Measurements from ENCODE around the gene GALNT17. TPM values are rescaled to one million over a fixed set of nuclear protein-coding genes. Genes with fewer than 3 reads are reported as not detected.

The GALNT17 gene
- total RNA-seq, 1 donor, result 0.36 TPM

DNA sequence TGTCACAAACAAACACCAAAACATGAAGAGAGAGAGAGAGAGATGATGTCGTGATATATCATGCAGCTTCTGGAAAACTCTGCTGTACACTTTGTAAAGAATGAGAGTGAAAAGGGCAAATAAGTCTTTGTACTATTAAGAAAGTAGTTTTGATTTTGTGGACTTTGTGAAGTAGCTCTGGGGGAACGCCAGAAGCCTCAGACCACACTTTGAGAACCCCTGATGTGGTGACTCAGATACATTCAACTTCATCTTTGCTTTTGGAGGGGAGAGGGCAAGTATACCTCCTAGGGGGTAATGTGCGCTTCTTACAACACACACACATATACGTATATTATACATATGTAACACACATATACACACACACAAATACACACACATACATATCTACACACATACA, 84.3 kb downstream of the GALNT17 start:
- TF ChIP-seq, protein P1, sequence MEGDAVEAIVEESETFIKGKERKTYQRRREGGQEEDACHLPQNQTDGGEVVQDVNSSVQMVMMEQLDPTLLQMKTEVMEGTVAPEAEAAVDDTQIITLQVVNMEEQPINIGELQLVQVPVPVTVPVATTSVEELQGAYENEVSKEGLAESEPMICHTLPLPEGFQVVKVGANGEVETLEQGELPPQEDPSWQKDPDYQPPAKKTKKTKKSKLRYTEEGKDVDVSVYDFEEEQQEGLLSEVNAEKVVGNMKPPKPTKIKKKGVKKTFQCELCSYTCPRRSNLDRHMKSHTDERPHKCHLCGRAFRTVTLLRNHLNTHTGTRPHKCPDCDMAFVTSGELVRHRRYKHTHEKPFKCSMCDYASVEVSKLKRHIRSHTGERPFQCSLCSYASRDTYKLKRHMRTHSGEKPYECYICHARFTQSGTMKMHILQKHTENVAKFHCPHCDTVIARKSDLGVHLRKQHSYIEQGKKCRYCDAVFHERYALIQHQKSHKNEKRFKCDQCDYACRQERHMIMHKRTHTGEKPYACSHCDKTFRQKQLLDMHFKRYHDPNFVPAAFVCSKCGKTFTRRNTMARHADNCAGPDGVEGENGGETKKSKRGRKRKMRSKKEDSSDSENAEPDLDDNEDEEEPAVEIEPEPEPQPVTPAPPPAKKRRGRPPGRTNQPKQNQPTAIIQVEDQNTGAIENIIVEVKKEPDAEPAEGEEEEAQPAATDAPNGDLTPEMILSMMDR (IDR thresholded peaks at IDR 0.05; ENCODE audit: extremely low read depth, low read depth, low read length), result no peak
- Histone ChIP-seq H3K4me3 (ENCODE audit: insufficient read depth, low read length) (no peak overlapping the region), H4K20me1 (ENCODE audit: insufficient read depth, low read length) (no peaks in the 10 kb centered on the region), H3K4me1 (ENCODE audit: insufficient read depth, low read length) (no peaks in the 10 kb centered on the region), H3K79me2 (ENCODE audit: insufficient read depth, low read length) (no peaks in the 10 kb centered on the region), H3K27me3 (ENCODE audit: insufficient read depth, low read length) (no peaks in the 10 kb centered on the region), H3K27ac (ENCODE audit: low read depth, low read length) (no peak overlapping the region), H3K4me2 (ENCODE audit: insufficient read depth, low read length) (no peak overlapping the region), H3K36me3 (ENCODE audit: insufficient read depth, low read length) (no peaks in the 10 kb centered on the region), H2AFZ (ENCODE audit: low read length) (no peak overlapping the region), H3K9me3 (ENCODE audit: low read depth, low read length) (no peaks in the 10 kb centered on the region)
- no peak for DNase-seq (ENCODE audit: insufficient read length, low spot score, missing footprints)

DNA sequence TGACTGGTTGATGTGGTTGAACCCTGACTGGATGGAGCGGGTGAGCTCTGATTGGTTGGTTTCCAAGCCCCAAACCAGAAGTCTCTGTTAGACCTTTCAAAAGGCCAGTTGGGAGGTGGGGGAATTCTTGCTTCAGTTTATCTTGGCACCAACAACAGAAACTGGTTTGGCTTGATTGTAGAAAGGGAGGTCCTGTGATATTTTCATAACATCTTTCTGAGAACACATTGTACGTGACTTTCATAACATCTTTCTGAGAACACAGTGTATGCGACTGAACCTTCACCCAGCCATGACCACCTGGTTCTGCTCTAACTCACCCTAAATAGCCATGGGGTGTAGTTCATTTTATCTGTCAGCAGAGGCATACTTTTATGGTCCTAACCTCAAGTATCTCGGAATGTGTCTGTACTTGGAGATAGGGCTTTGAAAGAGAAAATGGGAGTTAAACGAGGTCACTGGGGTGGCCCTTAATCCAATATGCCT, 88.3 kb downstream of the GALNT17 start:
- Histone ChIP-seq H3K79me2 (ENCODE audit: insufficient read depth, low read length) (no peaks in the 10 kb centered on the region), H3K27me3 (ENCODE audit: insufficient read depth, low read length) (no peaks in the 10 kb centered on the region), H3K4me1 (ENCODE audit: insufficient read depth, low read length) (no peaks in the 10 kb centered on the region), H3K36me3 (ENCODE audit: insufficient read depth, low read length) (no peaks in the 10 kb centered on the region), H3K9me3 (ENCODE audit: low read depth, low read length) (no peaks in the 10 kb centered on the region), H3K4me2 (ENCODE audit: insufficient read depth, low read length) (no peak overlapping the region), H3K4me3 (ENCODE audit: insufficient read depth, low read length) (no peak overlapping the region), H4K20me1 (ENCODE audit: insufficient read depth, low read length) (no peaks in the 10 kb centered on the region), H3K27ac (ENCODE audit: low read depth, low read length) (no peak overlapping the region), H2AFZ (ENCODE audit: low read length) (no peak overlapping the region)
- TF ChIP-seq, protein P1 (IDR thresholded peaks at IDR 0.05; ENCODE audit: extremely low read depth, low read depth, low read length), result no peak
- no peak for DNase-seq (ENCODE audit: insufficient read length, low spot score, missing footprints)

DNA sequence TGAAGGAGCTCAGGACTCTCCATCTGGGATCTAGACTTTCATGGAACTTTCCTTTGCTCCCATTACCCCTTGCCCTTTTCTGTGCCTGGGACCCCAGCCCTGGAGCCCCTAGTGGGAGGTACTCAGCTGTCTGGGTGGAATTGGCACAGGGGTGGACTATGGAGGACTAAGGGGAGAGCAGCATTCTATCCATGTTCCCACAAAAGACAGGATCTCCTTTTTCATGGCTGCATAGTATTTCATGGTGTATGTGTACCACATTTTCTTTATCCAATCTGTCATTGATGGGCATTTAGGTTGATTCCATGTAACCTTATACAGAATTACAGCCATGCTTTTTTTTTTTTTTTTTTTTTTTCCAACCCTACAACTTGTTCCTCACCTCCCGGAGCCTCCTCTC, 89.1 kb downstream of the GALNT17 start:
- Histone ChIP-seq H3K27me3 (ENCODE audit: insufficient read depth, low read length) (no peaks in the 10 kb centered on the region), H3K4me2 (ENCODE audit: insufficient read depth, low read length) (no peak overlapping the region), H3K27ac (ENCODE audit: low read depth, low read length) (no peak overlapping the region), H3K4me1 (ENCODE audit: insufficient read depth, low read length) (no peaks in the 10 kb centered on the region), H2AFZ (ENCODE audit: low read length) (no peak overlapping the region), H3K4me3 (ENCODE audit: insufficient read depth, low read length) (no peak overlapping the region), H4K20me1 (ENCODE audit: insufficient read depth, low read length) (no peaks in the 10 kb centered on the region), H3K9me3 (ENCODE audit: low read depth, low read length) (no peaks in the 10 kb centered on the region), H3K36me3 (ENCODE audit: insufficient read depth, low read length) (no peaks in the 10 kb centered on the region), H3K79me2 (ENCODE audit: insufficient read depth, low read length) (no peaks in the 10 kb centered on the region)
- no peak for DNase-seq (ENCODE audit: insufficient read length, low spot score, missing footprints)
- TF ChIP-seq, protein P1 (IDR thresholded peaks at IDR 0.05; ENCODE audit: extremely low read depth, low read depth, low read length), result no peak

DNA sequence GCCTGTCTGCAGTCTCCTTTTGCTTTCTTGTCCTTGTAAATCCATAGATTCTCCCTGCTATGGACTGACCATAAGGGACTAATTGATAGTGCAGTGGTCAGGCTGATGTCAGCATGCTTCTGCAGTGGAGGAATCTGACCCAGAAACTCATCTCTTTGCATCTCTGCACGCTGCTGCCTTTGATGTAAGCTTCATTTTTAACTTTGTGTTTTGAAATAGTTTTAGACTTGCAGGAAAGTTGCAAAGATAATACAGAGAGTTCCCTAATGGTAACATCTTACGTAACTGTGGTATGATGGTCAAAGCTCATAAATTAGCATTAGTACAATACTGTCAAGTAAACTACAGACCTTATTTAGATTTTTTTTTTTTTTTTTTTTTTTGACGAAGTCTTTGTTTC, 89.6 kb downstream of the GALNT17 start:
- Histone ChIP-seq H3K27ac (ENCODE audit: low read depth, low read length) (no peak overlapping the region), H2AFZ (ENCODE audit: low read length) (no peak overlapping the region), H4K20me1 (ENCODE audit: insufficient read depth, low read length) (no peaks in the 10 kb centered on the region), H3K4me3 (ENCODE audit: insufficient read depth, low read length) (no peak overlapping the region), H3K9me3 (ENCODE audit: low read depth, low read length) (no peaks in the 10 kb centered on the region), H3K27me3 (ENCODE audit: insufficient read depth, low read length) (no peaks in the 10 kb centered on the region), H3K4me2 (ENCODE audit: insufficient read depth, low read length) (no peak overlapping the region), H3K79me2 (ENCODE audit: insufficient read depth, low read length) (no peaks in the 10 kb centered on the region), H3K4me1 (ENCODE audit: insufficient read depth, low read length) (no peaks in the 10 kb centered on the region), H3K36me3 (ENCODE audit: insufficient read depth, low read length) (no peaks in the 10 kb centered on the region)
- TF ChIP-seq, protein P1 (IDR thresholded peaks at IDR 0.05; ENCODE audit: extremely low read depth, low read depth, low read length), result no peak
- no peak for DNase-seq (ENCODE audit: insufficient read length, low spot score, missing footprints)
